GM12878 (cell line): ENCODE data around the gene MTRR. TPM values are rescaled to one million over a fixed set of nuclear protein-coding genes. Genes with fewer than 3 reads are reported as not detected.

Source experiments
- BHLHE40 ChIP-seq, 2 experiments: fragments of 450-650 bp in 1 of 2; IDR thresholded peaks; 2 replicates each; pipeline ENCODE4 v1.6.1; 2011 to 2017; ENCODE audit warnings: low read depth in 2 of 2, borderline replicate concordance in 1 of 2, improper control_type of control experiment in 1 of 2, low read length in 1 of 2, mild to moderate bottlenecking in 1 of 2
- CEBPB ChIP-seq, 2 experiments: fragments of 150-350 bp in 1 of 2; IDR thresholded peaks; 2 replicates each; pipeline ENCODE4 v1.6.1; 2012 to 2014; ENCODE audit warnings: low read depth in 2 of 2, low read length in 2 of 2, borderline replicate concordance in 1 of 2, inconsistent platforms in 1 of 2
- EED ChIP-seq: sonication (generic); IDR thresholded peaks from 2 replicates; pipeline ENCODE4 v1.6.1; 2016; ENCODE audit warnings: antibody characterized with exemption, low read depth
- FOS ChIP-seq: IDR thresholded peaks from 3 replicates; pipeline ENCODE4 v1.6.1; 2011; ENCODE audit warnings: borderline replicate concordance; ENCODE audit not compliant: insufficient read length; ENCODE audit errors: extremely low read depth
- HCFC1 ChIP-seq: fragments of 150-350 bp; IDR thresholded peaks from 2 replicates; pipeline ENCODE4 v1.6.1; 2014; ENCODE audit warnings: low read length
- MYC ChIP-seq: IDR thresholded peaks from 2 replicates; pipeline ENCODE4 v1.6.1; 2011; ENCODE audit warnings: mild to moderate bottlenecking, low read length, moderate library complexity, inconsistent platforms; ENCODE audit not compliant: insufficient read depth, insufficient replicate concordance, insufficient read length, severe bottlenecking
- NFIC ChIP-seq: IDR thresholded peaks from 2 replicates; pipeline ENCODE4 v1.6.1; 2012; ENCODE audit warnings: low read depth, mild to moderate bottlenecking, inconsistent platforms, low read length, moderate library complexity
- NRF1 ChIP-seq: conservative IDR thresholded peaks from 2 replicates; pipeline ENCODE4 v1.6.1; 2011; ENCODE audit warnings: mild to moderate bottlenecking, low read depth, low read length, improper control_type of control experiment
- RBBP5 ChIP-seq: fragments of 200-600 bp; sonication (generic); conservative IDR thresholded peaks from 2 replicates; pipeline ENCODE4 v1.6.1; 2016
- SRF ChIP-seq, 2 experiments: IDR thresholded peaks; 2 replicates each; pipeline ENCODE4 v1.6.1; 2011; ENCODE audit warnings: low read depth in 2 of 2, low read length in 2 of 2, mild to moderate bottlenecking in 1 of 2, moderate library complexity in 1 of 2
- TAF1 ChIP-seq: IDR thresholded peaks from 2 replicates; pipeline ENCODE4 v1.6.1; 2011; ENCODE audit warnings: mild to moderate bottlenecking, low read depth, low read length, borderline replicate concordance
- TCF12 ChIP-seq: IDR thresholded peaks from 2 replicates; pipeline ENCODE4 v1.6.1; 2011; ENCODE audit warnings: low read depth, mild to moderate bottlenecking, low read length
- TCF7 ChIP-seq: IDR thresholded peaks from 2 replicates; pipeline ENCODE4 v1.6.1; 2014; ENCODE audit warnings: antibody characterized with exemption, borderline replicate concordance
- ZZZ3 ChIP-seq: IDR thresholded peaks from 2 replicates; pipeline ENCODE4 v1.6.1; 2011; ENCODE audit warnings: low read depth; ENCODE audit not compliant: control insufficient read depth, insufficient read length
- polyA plus RNA-seq, 11 experiments: library from polyadenylated mRNA; depleted of rRNA in 4 of 11; unstranded in 6 of 11; stranded (reverse) in 5 of 11; fragments of >200 nt; fragmentation: Nextera tagmentation in 4 of 11; fragmentation: Illumina TruSeq in 1 of 11; extraction: Ambion mirVana in 4 of 11; extraction: Trizol in 1 of 11; gene quantifications; 1 replicate in 1 of 11; 2 replicates in 10 of 11; pipeline versions ENCODE4 v1.2.1 to v1.2.3, GENCODE V29; 2011 to 2016; ENCODE audit warnings: inconsistent platforms in 2 of 11, missing spikeins in 2 of 11, low read depth in 1 of 11
- total RNA-seq, 4 experiments: library from RNA; depleted of rRNA in 3 of 4; stranded (reverse); fragments of >200 nt in 3 of 4; fragmentation: Illumina TruSeq in 1 of 4; extraction: Trizol in 1 of 4; gene quantifications; 2 replicates each; pipeline versions ENCODE4 v1.2.1 to v1.2.3, GENCODE V29; 2013 to 2021
- TF ChIP-seq, protein P1 (sequence below): fragments of 150-350 bp; IDR thresholded peaks from 2 replicates; pipeline ENCODE4 v1.6.1; 2014; ENCODE audit warnings: mild to moderate bottlenecking, low read depth, low read length
- TF ChIP-seq, protein P2 (sequence below): fragments of 450-650 bp; IDR thresholded peaks from 2 replicates; pipeline ENCODE4 v1.6.1; 2017; ENCODE audit warnings: borderline replicate concordance
- TF ChIP-seq, protein P3 (sequence below): IDR thresholded peaks from 2 replicates; pipeline ENCODE4 v1.6.1; 2011; ENCODE audit warnings: low read depth, mild to moderate bottlenecking, low read length, moderate library complexity, borderline replicate concordance; ENCODE audit errors: extremely low read depth
- TF ChIP-seq, protein P4 (sequence below): IDR thresholded peaks from 2 replicates; pipeline ENCODE4 v1.6.1; 2011; ENCODE audit warnings: mild to moderate bottlenecking, low read depth, low read length, moderate library complexity; ENCODE audit not compliant: insufficient replicate concordance
- TF ChIP-seq, protein P5 (sequence below): fragments of 450-650 bp; formaldehyde crosslinking; IDR thresholded peaks from 2 replicates; pipeline ENCODE4 v1.4.0; 2022; ENCODE audit warnings: mild to moderate bottlenecking, moderate library complexity
- TF ChIP-seq, protein P6 (sequence below): fragments of 450-650 bp; IDR thresholded peaks from 2 replicates; pipeline ENCODE4 v1.6.1; 2016; ENCODE audit warnings: mild to moderate bottlenecking

Gene MTRR
- total and polyA plus RNA-seq, 10 of the 15 experiments (the other 5 are each of a cell fraction or from before 2014, with no cell fraction given): 13.8 to 76.9 (median 38.0) TPM

DNA sequence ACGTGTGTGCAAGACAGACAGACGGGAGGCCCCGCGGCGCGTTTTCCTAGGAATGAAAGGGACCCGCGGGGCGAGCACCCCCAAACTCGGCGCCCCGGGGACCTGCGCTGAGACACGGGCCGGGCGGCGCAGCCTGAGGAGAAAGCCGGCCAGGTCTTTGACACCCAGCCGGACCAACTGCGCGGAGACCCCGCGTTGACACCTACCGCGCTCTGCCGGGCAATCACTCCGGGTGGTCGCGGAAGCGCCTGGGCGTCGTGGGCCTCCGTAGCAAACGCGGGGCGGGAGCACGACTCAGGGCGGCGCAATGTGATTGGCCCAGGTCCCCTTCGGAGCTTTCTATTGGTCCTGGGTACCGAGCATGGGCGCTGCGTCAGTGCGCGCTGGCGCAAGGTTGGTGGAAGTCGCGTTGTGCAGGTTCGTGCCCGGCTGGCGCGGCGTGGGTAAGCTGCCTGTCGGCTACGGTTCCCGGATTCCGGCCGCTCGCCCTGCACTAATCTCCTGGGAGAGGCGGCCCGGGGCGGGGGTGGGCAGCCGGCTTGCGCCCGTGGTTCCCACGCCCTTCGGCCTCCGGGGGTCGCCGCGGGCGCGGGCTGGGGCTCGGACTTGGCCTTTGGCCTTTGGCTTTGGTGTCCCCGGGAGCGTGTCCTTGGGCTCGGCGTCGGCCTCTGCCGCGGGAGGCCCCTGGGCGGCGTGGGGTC, at the start of gene MTRR, which contains the start of gene FASTKD3 (continued):
- TF ChIP-seq ZZZ3 (no peak), NFIC (no peak), BHLHE40 (IDR thresholded peaks at IDR 0.05; ENCODE audit: borderline replicate concordance in 1 of 2, low read depth in 2 of 2, low read length in 1 of 2) (peak in 1 of 2 experiments; percentile 68; a peak in 2 of 4 replicates), FOS (peak; percentile 71), EED (peak; percentile 12; the same call in 1 of the 2 replicates), CEBPB (IDR thresholded peaks at IDR 0.05; ENCODE audit: borderline replicate concordance in 1 of 2, low read depth in 2 of 2, low read length in 2 of 2) (no peak), MYC (peak; percentile 68), SRF (IDR thresholded peaks at IDR 0.05; ENCODE audit: low read depth in 2 of 2, low read length in 2 of 2) (no peak), TAF1 (peak; percentile 56; the same call in 1 of the 2 replicates), TCF7 (no peak), TCF12 (peak; percentile 51; the same call in 1 of the 2 replicates), NRF1 (no peak; the same call in 1 of the 2 replicates), RBBP5 (no peak), HCFC1 (peak; percentile 49; the same call in 1 of the 2 replicates)
- TF ChIP-seq, protein P1, sequence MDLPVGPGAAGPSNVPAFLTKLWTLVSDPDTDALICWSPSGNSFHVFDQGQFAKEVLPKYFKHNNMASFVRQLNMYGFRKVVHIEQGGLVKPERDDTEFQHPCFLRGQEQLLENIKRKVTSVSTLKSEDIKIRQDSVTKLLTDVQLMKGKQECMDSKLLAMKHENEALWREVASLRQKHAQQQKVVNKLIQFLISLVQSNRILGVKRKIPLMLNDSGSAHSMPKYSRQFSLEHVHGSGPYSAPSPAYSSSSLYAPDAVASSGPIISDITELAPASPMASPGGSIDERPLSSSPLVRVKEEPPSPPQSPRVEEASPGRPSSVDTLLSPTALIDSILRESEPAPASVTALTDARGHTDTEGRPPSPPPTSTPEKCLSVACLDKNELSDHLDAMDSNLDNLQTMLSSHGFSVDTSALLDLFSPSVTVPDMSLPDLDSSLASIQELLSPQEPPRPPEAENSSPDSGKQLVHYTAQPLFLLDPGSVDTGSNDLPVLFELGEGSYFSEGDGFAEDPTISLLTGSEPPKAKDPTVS: no peak
- TF ChIP-seq, protein P2, sequence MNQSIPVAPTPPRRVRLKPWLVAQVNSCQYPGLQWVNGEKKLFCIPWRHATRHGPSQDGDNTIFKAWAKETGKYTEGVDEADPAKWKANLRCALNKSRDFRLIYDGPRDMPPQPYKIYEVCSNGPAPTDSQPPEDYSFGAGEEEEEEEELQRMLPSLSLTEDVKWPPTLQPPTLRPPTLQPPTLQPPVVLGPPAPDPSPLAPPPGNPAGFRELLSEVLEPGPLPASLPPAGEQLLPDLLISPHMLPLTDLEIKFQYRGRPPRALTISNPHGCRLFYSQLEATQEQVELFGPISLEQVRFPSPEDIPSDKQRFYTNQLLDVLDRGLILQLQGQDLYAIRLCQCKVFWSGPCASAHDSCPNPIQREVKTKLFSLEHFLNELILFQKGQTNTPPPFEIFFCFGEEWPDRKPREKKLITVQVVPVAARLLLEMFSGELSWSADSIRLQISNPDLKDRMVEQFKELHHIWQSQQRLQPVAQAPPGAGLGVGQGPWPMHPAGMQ: no peak
- TF ChIP-seq, protein P3, sequence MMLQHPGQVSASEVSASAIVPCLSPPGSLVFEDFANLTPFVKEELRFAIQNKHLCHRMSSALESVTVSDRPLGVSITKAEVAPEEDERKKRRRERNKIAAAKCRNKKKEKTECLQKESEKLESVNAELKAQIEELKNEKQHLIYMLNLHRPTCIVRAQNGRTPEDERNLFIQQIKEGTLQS: no peak
- TF ChIP-seq, protein P4, sequence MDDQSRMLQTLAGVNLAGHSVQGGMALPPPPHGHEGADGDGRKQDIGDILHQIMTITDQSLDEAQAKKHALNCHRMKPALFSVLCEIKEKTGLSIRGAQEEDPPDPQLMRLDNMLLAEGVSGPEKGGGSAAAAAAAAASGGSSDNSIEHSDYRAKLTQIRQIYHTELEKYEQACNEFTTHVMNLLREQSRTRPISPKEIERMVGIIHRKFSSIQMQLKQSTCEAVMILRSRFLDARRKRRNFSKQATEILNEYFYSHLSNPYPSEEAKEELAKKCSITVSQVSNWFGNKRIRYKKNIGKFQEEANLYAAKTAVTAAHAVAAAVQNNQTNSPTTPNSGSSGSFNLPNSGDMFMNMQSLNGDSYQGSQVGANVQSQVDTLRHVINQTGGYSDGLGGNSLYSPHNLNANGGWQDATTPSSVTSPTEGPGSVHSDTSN: no peak
- TF ChIP-seq, protein P5, sequence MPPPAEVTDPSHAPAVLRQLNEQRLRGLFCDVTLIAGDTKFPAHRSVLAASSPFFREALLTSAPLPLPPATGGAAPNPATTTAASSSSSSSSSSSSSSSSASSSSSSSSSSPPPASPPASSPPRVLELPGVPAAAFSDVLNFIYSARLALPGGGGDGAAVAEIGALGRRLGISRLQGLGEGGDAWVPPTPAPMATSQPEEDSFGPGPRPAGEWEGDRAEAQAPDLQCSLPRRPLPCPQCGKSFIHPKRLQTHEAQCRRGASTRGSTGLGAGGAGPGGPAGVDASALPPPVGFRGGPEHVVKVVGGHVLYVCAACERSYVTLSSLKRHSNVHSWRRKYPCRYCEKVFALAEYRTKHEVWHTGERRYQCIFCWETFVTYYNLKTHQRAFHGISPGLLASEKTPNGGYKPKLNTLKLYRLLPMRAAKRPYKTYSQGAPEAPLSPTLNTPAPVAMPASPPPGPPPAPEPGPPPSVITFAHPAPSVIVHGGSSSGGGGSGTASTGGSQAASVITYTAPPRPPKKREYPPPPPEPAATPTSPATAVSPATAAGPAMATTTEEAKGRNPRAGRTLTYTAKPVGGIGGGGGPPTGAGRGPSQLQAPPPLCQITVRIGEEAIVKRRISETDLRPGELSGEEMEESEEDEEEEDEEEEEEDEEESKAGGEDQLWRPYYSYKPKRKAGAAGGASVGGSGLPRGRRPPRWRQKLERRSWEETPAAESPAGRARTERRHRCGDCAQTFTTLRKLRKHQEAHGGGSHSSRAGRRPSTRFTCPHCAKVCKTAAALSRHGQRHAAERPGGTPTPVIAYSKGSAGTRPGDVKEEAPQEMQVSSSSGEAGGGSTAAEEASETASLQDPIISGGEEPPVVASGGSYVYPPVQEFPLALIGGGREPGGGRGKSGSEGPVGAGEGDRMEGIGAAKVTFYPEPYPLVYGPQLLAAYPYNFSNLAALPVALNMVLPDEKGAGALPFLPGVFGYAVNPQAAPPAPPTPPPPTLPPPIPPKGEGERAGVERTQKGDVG (CRISPR knock-in tag): no peak
- TF ChIP-seq, protein P6, sequence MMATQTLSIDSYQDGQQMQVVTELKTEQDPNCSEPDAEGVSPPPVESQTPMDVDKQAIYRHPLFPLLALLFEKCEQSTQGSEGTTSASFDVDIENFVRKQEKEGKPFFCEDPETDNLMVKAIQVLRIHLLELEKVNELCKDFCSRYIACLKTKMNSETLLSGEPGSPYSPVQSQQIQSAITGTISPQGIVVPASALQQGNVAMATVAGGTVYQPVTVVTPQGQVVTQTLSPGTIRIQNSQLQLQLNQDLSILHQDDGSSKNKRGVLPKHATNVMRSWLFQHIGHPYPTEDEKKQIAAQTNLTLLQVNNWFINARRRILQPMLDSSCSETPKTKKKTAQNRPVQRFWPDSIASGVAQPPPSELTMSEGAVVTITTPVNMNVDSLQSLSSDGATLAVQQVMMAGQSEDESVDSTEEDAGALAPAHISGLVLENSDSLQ: peak; percentile 50
